ENCODE results near the gene WASF1.

- TF ChIP-seq CTCF (IDR thresholded peaks at IDR 0.05; ENCODE audit: low read depth, low read length) (no peak), EZH2phosphoT487 (IDR thresholded peaks at IDR 0.05; ENCODE audit: low read depth) (no peak)
Observed at GRCh38 chr6:110226261-110226660, 46.8 kb upstream of the WASF1 start.
